ENCODE measurements around the gene CAMK4. TPM values are rescaled to one million over a fixed set of nuclear protein-coding genes. Genes with fewer than 3 reads are reported as not detected.
"Not testable (repeated sequence)": the region's sequence is repeated elsewhere in the genome, so short reads cannot be mapped to it uniquely, and the experiment has no call there.

The CAMK4 gene
- total RNA-seq, 2 experiments from 2014 or later, result 33.3 to 36.5 TPM

GRCh38 chr5:111358726-111359125 is 134.5 kb downstream of the CAMK4 start:
- CTCF ChIA-PET; H3K4me3 Mint-ChIP-seq; intact Hi-C loops (cut with micrococcal nuclease); POLR2A ChIA-PET; DNase-seq; H3K27ac Mint-ChIP-seq; H3K27me3 Mint-ChIP-seq; H3K9me3 Mint-ChIP-seq: not testable (repeated sequence)
- Mint-ChIP-seq H3K4me1 (ENCODE audit: low read depth) (peaks cover 20% of the 10 kb centered on the region), H3K36me3 (peaks cover 34% of the 10 kb centered on the region)

- peaks cover 2% of the 10 kb centered on the region for H3K9me3 Mint-ChIP-seq
- H3K27me3 Mint-ChIP-seq, result no peaks in the 10 kb centered on the region
- peaks cover 25% of the 10 kb centered on the region for H3K36me3 Mint-ChIP-seq
- no peak for DNase-seq
- POLR2A ChIA-PET, result no interaction called here
- H3K4me1 Mint-ChIP-seq (ENCODE audit: low read depth), result peaks cover 27% of the 10 kb centered on the region
- CTCF ChIA-PET, result no interaction called here
- intact Hi-C loops (cut with micrococcal nuclease), result no loop called here
- no peak overlapping the region for H3K4me3 Mint-ChIP-seq
- H3K27ac Mint-ChIP-seq, result no peak overlapping the region
Observed at GRCh38 chr5:111360173-111360572, 136.0 kb downstream of the CAMK4 start.

GRCh38 chr5:111364992-111365391 is 140.8 kb downstream of the CAMK4 start:
- intact Hi-C loops (cut with micrococcal nuclease), result no loop called here
- no peak overlapping the region for H3K27ac Mint-ChIP-seq
- peaks cover 16% of the 10 kb centered on the region for H3K36me3 Mint-ChIP-seq

GRCh38 chr5:111366388-111366787 is 142.2 kb downstream of the CAMK4 start:
- no peaks in the 10 kb centered on the region for H3K9me3 Mint-ChIP-seq

More at GRCh38 chr5:111364992-111365391, 140.8 kb downstream of the CAMK4 start:
- Mint-ChIP-seq H3K27me3 (no peaks in the 10 kb centered on the region), H3K4me3 (no peak overlapping the region), H3K4me1 (ENCODE audit: low read depth) (peaks cover 37% of the 10 kb centered on the region), H3K9me3 (no peaks in the 10 kb centered on the region)
- CTCF ChIA-PET, result no interaction called here
- POLR2A ChIA-PET, result interaction anchor here (0.7 kb wide), 1 partner anchor 29 kb away, joined by 3 read pairs; no protein-coding TSS in a partner anchor
- no peak for DNase-seq

GRCh38 chr5:111367115-111367514 is 142.9 kb downstream of the CAMK4 start:
- CTCF ChIA-PET, result no interaction called here
- intact Hi-C loops (cut with micrococcal nuclease), result no loop called here
- peaks cover 30% of the 10 kb centered on the region for H3K4me1 Mint-ChIP-seq (ENCODE audit: low read depth)

More at GRCh38 chr5:111366388-111366787, 142.2 kb downstream of the CAMK4 start:
- DNase-seq, result no peak
- Mint-ChIP-seq H3K27me3 (no peaks in the 10 kb centered on the region), H3K4me3 (no peak overlapping the region), H3K4me1 (ENCODE audit: low read depth) (peaks cover 30% of the 10 kb centered on the region), H3K27ac (no peak overlapping the region), H3K36me3 (peaks cover 20% of the 10 kb centered on the region)
- intact Hi-C loops (cut with micrococcal nuclease), result no loop called here
- POLR2A ChIA-PET, result no interaction called here
- CTCF ChIA-PET, result no interaction called here

GRCh38 chr5:111372799-111373198 is 148.6 kb downstream of the CAMK4 start:
- CTCF ChIA-PET, result interaction anchor here (0.9 kb wide), 1 partner anchor 178 kb away, joined by 3 read pairs; no protein-coding TSS in a partner anchor
- Mint-ChIP-seq H3K4me3 (no peak overlapping the region), H3K27ac (no peak overlapping the region), H3K36me3 (peaks cover 26% of the 10 kb centered on the region), H3K27me3 (no peaks in the 10 kb centered on the region), H3K4me1 (ENCODE audit: low read depth) (peaks cover 6% of the 10 kb centered on the region), H3K9me3 (no peaks in the 10 kb centered on the region)
- intact Hi-C loops (cut with micrococcal nuclease), result no loop called here
- POLR2A ChIA-PET, result no interaction called here
- DNase-seq, result no peak

More at GRCh38 chr5:111367115-111367514, 142.9 kb downstream of the CAMK4 start:
- POLR2A ChIA-PET, result no interaction called here
- H3K4me3 Mint-ChIP-seq, result no peak overlapping the region
- peaks cover 20% of the 10 kb centered on the region for H3K36me3 Mint-ChIP-seq
- DNase-seq, result no peak
- H3K27me3 Mint-ChIP-seq, result no peaks in the 10 kb centered on the region
- H3K9me3 Mint-ChIP-seq, result no peaks in the 10 kb centered on the region
- no peak overlapping the region for H3K27ac Mint-ChIP-seq

- no peak overlapping the region for H3K27ac Mint-ChIP-seq
- intact Hi-C loops (cut with micrococcal nuclease), result no loop called here
- ChIA-PET CTCF (no interaction called here), POLR2A (no interaction called here)
- H3K27me3 Mint-ChIP-seq, result no peaks in the 10 kb centered on the region
- no peak for DNase-seq
- H3K36me3 Mint-ChIP-seq, result peaks cover 26% of the 10 kb centered on the region
- peaks cover 4% of the 10 kb centered on the region for H3K4me1 Mint-ChIP-seq (ENCODE audit: low read depth)
- H3K9me3 Mint-ChIP-seq, result no peaks in the 10 kb centered on the region
- no peak overlapping the region for H3K4me3 Mint-ChIP-seq
Observed at GRCh38 chr5:111374380-111374779, 150.2 kb downstream of the CAMK4 start.

- no peak overlapping the region for H3K4me3 Mint-ChIP-seq
- no peaks in the 10 kb centered on the region for H3K9me3 Mint-ChIP-seq
- no peaks in the 10 kb centered on the region for H3K27me3 Mint-ChIP-seq
- H3K4me1 Mint-ChIP-seq (ENCODE audit: low read depth), result peaks cover 4% of the 10 kb centered on the region
- intact Hi-C loops (cut with micrococcal nuclease), result no loop called here
- peaks cover 29% of the 10 kb centered on the region for H3K36me3 Mint-ChIP-seq
- DNase-seq, result no peak
- ChIA-PET CTCF (no interaction called here), POLR2A (no interaction called here)
- no peak overlapping the region for H3K27ac Mint-ChIP-seq
Observed at GRCh38 chr5:111375645-111376044, 151.5 kb downstream of the CAMK4 start.

- POLR2A ChIA-PET, result no interaction called here
- intact Hi-C loops (cut with micrococcal nuclease), result no loop called here
- H3K27me3 Mint-ChIP-seq, result no peaks in the 10 kb centered on the region
Observed at GRCh38 chr5:111377306-111377705, 153.1 kb downstream of the CAMK4 start.

GRCh38 chr5:111379391-111379816 is 155.2 kb downstream of the CAMK4 start:
- Mint-ChIP-seq H3K4me3 (no peak overlapping the region), H3K9me3 (no peaks in the 10 kb centered on the region), H3K36me3 (peaks cover 31% of the 10 kb centered on the region), H3K27ac (no peak overlapping the region), H3K27me3 (no peaks in the 10 kb centered on the region), H3K4me1 (ENCODE audit: low read depth) (peaks cover 6% of the 10 kb centered on the region)
- intact Hi-C loops (cut with micrococcal nuclease), result no loop called here
- POLR2A ChIA-PET, result no interaction called here
- CTCF ChIA-PET, result no interaction called here
- DNase-seq, result no peak

More at GRCh38 chr5:111377306-111377705, 153.1 kb downstream of the CAMK4 start:
- H3K27ac Mint-ChIP-seq, result no peak overlapping the region
- DNase-seq, result no peak
- no peak overlapping the region for H3K4me3 Mint-ChIP-seq
- H3K36me3 Mint-ChIP-seq, result peaks cover 34% of the 10 kb centered on the region
- peaks cover 9% of the 10 kb centered on the region for H3K4me1 Mint-ChIP-seq (ENCODE audit: low read depth)
- H3K9me3 Mint-ChIP-seq, result no peaks in the 10 kb centered on the region
- CTCF ChIA-PET, result no interaction called here

GRCh38 chr5:111383288-111383970 is 159.2 kb downstream of the CAMK4 start:
- ChIA-PET CTCF (interaction anchor here (0.9 kb wide), 1 partner anchor 226 kb away, joined by 3 read pairs; no protein-coding TSS in a partner anchor), POLR2A (no interaction called here)
- no peaks in the 10 kb centered on the region for H3K9me3 Mint-ChIP-seq
- peaks cover 5% of the 10 kb centered on the region for H3K4me1 Mint-ChIP-seq (ENCODE audit: low read depth)
- H3K27ac Mint-ChIP-seq, result no peak overlapping the region
- no peak overlapping the region for H3K4me3 Mint-ChIP-seq
- H3K36me3 Mint-ChIP-seq, result peaks cover 23% of the 10 kb centered on the region
- intact Hi-C loops (cut with micrococcal nuclease), result no loop called here
- H3K27me3 Mint-ChIP-seq, result no peaks in the 10 kb centered on the region
- DNase-seq, result no peak

GRCh38 chr5:111384220-111384619 is 160.0 kb downstream of the CAMK4 start:
- DNase-seq, result no peak
- Mint-ChIP-seq H3K4me1 (ENCODE audit: low read depth) (peaks cover 5% of the 10 kb centered on the region), H3K9me3 (no peaks in the 10 kb centered on the region), H3K27ac (no peak overlapping the region), H3K36me3 (peaks cover 25% of the 10 kb centered on the region), H3K4me3 (no peak overlapping the region), H3K27me3 (no peaks in the 10 kb centered on the region)
- CTCF ChIA-PET, result no interaction called here
- POLR2A ChIA-PET, result no interaction called here
- intact Hi-C loops (cut with micrococcal nuclease), result no loop called here

GRCh38 chr5:111385051-111385450 is 160.9 kb downstream of the CAMK4 start:
- no peaks in the 10 kb centered on the region for H3K27me3 Mint-ChIP-seq
- POLR2A ChIA-PET, result no interaction called here
- no peaks in the 10 kb centered on the region for H3K9me3 Mint-ChIP-seq
- no peak overlapping the region for H3K4me3 Mint-ChIP-seq
- peaks cover 25% of the 10 kb centered on the region for H3K36me3 Mint-ChIP-seq
- no peak for DNase-seq
- no peak overlapping the region for H3K27ac Mint-ChIP-seq
- H3K4me1 Mint-ChIP-seq (ENCODE audit: low read depth), result peaks cover 10% of the 10 kb centered on the region
- intact Hi-C loops (cut with micrococcal nuclease), result no loop called here
- CTCF ChIA-PET, result interaction anchor here (0.6 kb wide), 1 partner anchor 69 kb away, joined by 3 read pairs; no protein-coding TSS in a partner anchor
